GM12892 (cell line): ENCODE results near the gene OR9I1.

Source experiments
- POLR2A ChIP-seq: IDR thresholded peaks from 2 replicates; pipeline ENCODE4 v1.6.1; 2011; ENCODE audit warnings: low read depth, low read length, control low read depth
- TAF1 ChIP-seq: IDR thresholded peaks from 2 replicates; pipeline ENCODE4 v1.6.1; 2011; ENCODE audit warnings: low read depth, mild to moderate bottlenecking, control low read depth, low read length, borderline replicate concordance

DNA sequence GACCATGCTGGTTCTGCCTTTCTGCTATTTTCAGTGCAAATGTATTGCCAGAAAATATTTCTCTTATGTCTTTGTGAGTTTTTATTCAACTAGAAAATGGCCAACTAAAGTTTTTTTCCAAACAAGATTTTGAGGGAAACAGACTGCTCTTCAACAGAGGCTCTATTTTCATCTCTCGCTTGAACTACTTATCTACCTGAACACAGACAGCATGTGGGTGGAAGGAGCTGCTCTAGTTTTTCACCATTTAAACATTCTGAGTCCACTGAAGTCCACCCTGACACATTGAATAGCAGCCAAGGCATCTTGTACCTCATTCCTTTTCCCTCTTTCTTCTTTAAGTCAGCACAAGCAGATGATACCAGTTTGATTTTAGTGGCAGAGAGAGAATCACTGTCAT lies 9.8 kb upstream of the OR9I1 start:
- TF ChIP-seq POLR2A = no peak
- no peak for TF ChIP-seq TAF1
